T-helper 17 cell (primary cell): ENCODE results near the gene CALB2. TPM values are rescaled to one million over a fixed set of nuclear protein-coding genes. Genes with fewer than 3 reads are reported as not detected.

ENCODE experiments used
- ATAC-seq: fragments of 150-1000 bp; cut with Tn5 transposase; 2 replicates; pipeline ENCODE4 v1.10.0; 2021; ENCODE audit warnings: mild to moderate bottlenecking, moderate library complexity
- DNase-seq, 3 donors: peaks; one replicate each; pipeline versions ENCODE4 v3.0.0 to v3.0.0-alpha.2; 2020 to 2021
- H3K9me3 ChIP-seq: one replicate; pipeline ENCODE4 v1.7.0; 2013; ENCODE audit warnings: low read length, mild to moderate bottlenecking; ENCODE audit not compliant: control insufficient read depth, poor library complexity, severe bottlenecking
- H3K27ac Mint-ChIP-seq: one replicate; pipeline ENCODE4 v1.8.0; 2022; ENCODE audit warnings: mild to moderate bottlenecking, moderate library complexity, mixed read lengths
- H3K27me3 Mint-ChIP-seq: one replicate; pipeline ENCODE4 v1.8.0; 2022; ENCODE audit warnings: mixed read lengths
- H3K36me3 Mint-ChIP-seq: one replicate; pipeline ENCODE4 v1.8.0; 2022; ENCODE audit warnings: low read depth, mixed read lengths
- H3K4me1 Mint-ChIP-seq: one replicate; pipeline ENCODE4 v1.8.0; 2022; ENCODE audit warnings: mild to moderate bottlenecking, mixed read lengths
- H3K4me3 Mint-ChIP-seq: one replicate; pipeline ENCODE4 v1.8.0; 2022; ENCODE audit warnings: mild to moderate bottlenecking, moderate library complexity, mixed read lengths
- total RNA-seq, 4 donors: library from RNA in 2 of 4; stranded (reverse) in 2 of 4; gene quantifications; one replicate each; pipeline ENCODE4 v1.2.3 and lab custom pipeline; 2022 to 2026

CALB2 gene
- total RNA-seq, 2 donors from 2014 or later = not detected

DNA sequence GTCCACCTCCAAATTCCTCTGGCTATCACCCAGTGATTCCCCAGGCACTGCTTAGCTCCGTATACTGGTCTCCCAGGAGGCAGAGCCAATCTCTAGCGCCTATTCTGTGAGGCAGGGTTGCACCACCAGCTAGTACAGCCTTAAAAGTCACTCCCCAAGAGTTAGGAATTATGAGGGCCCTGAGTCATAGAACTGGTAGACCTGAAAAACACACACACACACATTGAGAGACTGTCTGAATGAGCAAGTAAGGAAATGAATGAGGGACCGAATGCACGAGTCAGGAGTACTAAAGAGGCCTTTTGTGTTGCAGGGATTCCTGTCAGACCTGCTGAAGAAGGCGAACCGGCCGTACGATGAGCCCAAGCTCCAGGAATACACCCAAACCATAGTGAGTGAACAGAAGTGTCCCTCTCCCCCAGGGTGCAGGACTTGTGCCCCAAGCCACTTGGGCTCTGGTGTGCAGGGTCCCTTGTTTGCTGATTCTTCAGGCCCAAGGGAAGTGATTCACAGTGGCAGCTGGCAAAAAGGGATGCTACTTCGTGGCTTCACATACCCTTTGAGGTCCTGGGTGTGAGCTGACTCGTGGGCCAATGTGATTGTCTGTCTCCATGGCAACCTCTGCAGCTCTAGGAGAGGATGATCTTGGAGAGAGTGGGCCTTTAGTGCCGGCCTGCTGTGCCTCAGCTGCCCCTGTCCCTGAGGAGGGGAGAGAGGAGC is 24.7 kb downstream of the CALB2 start:
- DNase-seq = no peak
- Mint-ChIP-seq H3K4me3 (no peak overlapping the region), H3K27me3 (peaks cover 53% of the 10 kb centered on the region), H3K4me1 (peaks cover 4% of the 10 kb centered on the region), H3K27ac (no peak overlapping the region), H3K36me3 (no peaks in the 10 kb centered on the region)
- ATAC-seq = no peak
- no peaks in the 10 kb centered on the region for H3K9me3 ChIP-seq

DNA sequence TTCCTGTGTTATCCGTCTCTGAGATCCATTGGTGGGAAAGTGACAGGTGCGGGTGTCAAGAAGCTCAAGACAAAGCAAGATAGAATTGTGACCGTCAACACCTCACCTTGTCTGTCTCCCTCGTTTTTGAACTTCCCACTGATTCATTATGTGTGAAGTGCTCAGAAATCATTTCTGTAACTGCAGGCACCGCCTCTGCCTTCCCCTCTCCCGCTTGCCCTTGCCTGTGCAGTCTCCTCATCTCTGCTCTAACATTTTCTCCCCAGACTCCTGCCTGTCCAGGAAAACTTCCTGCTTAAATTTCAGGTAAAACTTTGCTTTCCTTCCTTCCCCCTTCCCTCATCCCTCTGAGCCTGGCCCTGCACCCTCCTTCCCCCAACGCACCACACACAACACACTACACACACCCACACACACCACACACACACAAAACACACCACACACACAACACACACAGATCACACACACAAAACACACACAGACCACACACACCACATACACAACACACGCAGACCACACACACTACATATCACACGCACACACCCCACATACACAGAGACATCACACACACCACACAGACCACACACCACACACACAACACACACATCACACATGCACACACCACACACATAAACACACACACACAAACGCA is 25.7 kb downstream of the CALB2 start:
- ATAC-seq (no peak), DNase-seq (no peak)
- Mint-ChIP-seq H3K4me1 (peaks cover 4% of the 10 kb centered on the region), H3K36me3 (no peaks in the 10 kb centered on the region), H3K27me3 (peaks cover 53% of the 10 kb centered on the region), H3K27ac (no peak overlapping the region), H3K4me3 (no peak overlapping the region)
- no peaks in the 10 kb centered on the region for H3K9me3 ChIP-seq

DNA sequence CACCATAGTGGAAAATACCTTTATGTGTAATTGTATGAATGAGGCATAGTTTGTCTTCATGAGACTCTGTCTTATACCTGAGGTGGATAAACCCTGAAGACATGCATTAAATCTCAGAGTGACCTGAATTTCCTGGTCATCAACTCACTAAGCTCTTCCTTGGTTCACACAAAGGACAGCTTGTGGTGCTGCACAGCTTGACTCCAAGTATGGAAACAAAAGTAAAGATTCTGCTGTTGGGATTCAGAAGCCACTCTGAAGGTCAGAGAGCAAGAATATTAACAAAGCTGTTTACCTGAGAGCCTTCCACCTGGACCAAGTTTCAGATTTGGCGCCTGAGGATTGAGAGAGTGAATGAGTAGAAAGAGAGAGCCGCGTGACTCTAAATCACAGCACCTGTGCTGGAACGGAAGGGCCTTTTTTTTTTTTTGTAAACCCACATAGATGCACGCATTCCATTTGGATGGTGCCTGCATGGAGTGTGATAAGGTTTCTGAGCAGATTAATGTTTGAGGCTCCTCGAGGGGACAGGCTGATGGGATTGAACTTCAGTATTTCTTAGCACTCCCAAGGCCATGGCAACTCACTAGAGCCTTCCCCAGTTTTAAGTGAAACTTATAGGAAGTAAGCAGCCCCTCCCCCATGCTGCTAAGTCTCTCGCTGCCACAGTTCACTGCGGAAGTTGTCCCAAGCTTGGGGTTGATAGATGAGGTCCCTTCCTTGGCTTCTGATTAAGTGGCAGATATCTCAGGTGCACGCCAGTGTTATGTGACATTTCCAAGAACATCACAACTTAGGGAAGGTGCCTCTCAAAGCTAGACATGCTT is 28.7 kb downstream of the CALB2 start:
- Mint-ChIP-seq H3K4me1 (peaks cover 4% of the 10 kb centered on the region), H3K36me3 (peaks cover 4% of the 10 kb centered on the region), H3K27me3 (peaks cover 55% of the 10 kb centered on the region), H3K4me3 (no peak overlapping the region), H3K27ac (no peak overlapping the region)
- ATAC-seq (no peak), DNase-seq (no peak)
- no peaks in the 10 kb centered on the region for H3K9me3 ChIP-seq

DNA sequence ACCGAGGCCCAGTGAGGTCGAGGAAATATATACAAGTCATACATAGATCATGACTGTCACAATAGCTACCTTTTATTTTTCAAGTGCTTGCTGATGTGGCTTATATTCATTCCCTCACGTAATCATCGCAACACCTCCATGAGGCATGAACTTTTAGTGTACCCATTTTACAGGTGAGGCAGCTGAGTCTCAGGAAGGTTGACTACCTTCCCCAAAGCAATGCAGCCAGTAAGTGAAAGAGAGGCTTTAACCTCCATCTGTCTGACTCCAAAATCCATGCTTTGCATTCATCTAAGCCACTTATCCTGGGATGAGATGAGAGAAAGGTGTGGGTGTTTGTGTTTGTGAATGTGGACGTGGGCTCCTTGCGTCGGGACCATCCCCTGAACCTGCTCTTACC is 30.8 kb downstream of the CALB2 start:
- DNase-seq = no peak
- no peak for ATAC-seq
- Mint-ChIP-seq H3K4me1 (peaks cover 4% of the 10 kb centered on the region), H3K27me3 (peaks cover 64% of the 10 kb centered on the region), H3K4me3 (no peak overlapping the region), H3K36me3 (peaks cover 4% of the 10 kb centered on the region), H3K27ac (no peak overlapping the region)
- H3K9me3 ChIP-seq = no peaks in the 10 kb centered on the region

DNA sequence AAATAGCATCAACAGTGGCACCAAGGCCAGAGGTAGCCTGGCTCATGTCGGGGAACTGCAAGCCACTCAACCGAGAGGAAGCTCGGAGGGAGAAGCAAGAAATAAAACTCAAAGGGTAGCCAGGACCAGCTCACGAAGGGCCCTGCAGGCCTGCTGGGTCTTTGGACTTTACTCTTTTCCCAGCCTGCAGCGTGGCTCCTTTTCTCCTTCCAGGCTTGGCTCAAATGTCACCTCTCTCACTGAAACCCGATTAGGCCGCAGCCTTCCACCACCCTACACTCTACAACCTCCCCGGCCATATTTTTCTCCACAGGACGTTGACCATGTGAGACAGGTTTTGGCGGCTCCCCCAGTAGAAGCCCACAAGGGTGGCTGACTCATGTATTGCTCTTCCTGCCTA is 38.1 kb downstream of the CALB2 start:
- no peak overlapping the region for H3K4me3 Mint-ChIP-seq
- no peak for DNase-seq
- H3K27me3 Mint-ChIP-seq = peaks cover 78% of the 10 kb centered on the region
- ATAC-seq = no peak
- no peaks in the 10 kb centered on the region for H3K4me1 Mint-ChIP-seq
- H3K27ac Mint-ChIP-seq = no peak overlapping the region
- peaks cover 3% of the 10 kb centered on the region for H3K36me3 Mint-ChIP-seq
- no peaks in the 10 kb centered on the region for H3K9me3 ChIP-seq

DNA sequence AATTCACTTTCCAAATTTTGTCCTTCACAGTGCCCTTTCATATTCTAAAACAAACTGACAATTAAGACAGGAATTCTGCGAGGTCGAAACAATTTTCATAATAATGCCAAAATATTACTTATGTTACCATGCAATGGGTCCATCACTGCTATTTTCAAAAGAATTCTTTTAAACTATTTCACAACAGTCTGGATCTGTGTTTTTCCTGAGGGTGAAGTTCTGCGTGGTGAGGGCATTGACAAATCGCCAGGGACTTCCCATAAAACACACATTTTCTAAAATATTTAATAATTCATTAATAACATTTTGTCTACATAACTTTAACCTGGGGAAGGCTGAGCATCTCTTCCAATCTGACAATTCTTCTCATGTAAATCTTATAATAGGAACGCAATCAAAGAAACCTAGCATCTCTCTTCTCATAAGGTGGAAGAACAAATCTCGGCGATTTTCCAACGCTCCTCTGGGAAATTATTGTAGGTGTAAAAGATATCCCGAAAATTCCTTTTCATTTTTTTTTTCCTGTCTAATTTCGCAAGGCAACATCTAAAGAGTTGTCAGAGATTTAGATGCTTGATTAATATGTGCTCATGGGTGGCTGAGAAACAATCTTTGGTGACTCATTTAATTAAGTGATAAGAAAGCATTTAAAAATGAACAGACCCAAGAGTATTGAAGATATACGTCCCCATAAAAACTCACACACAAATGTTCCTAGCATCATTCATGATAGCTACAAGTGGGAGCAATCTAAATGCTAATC is 41.5 kb downstream of the CALB2 start:
- H3K9me3 ChIP-seq = no peaks in the 10 kb centered on the region
- ATAC-seq = no peak
- Mint-ChIP-seq H3K27me3 (peaks cover 62% of the 10 kb centered on the region), H3K27ac (no peak overlapping the region), H3K4me3 (no peak overlapping the region), H3K36me3 (no peaks in the 10 kb centered on the region), H3K4me1 (no peaks in the 10 kb centered on the region)
- no peak for DNase-seq

DNA sequence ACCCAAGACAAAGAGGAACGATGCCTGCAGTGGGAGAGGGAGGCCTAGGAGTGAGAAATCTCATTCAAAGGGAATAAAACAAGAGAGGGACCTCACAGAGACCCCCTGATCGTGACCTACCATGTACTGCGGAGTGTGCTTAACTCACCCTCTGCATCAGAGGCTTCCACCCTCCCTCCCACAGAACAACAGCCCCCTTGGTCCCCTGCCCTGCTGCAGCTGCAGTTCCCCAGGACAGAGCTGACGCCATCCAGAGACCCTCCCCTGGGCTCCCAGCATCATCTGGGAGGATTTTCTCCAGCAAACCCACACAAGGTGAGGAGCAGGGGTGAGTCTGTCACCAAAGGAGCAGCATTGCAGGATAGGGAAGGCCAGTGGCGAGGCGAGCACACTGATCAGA is 43.5 kb downstream of the CALB2 start:
- Mint-ChIP-seq H3K27me3 (peaks cover 54% of the 10 kb centered on the region), H3K4me1 (peaks cover 9% of the 10 kb centered on the region), H3K36me3 (no peaks in the 10 kb centered on the region), H3K4me3 (no peak overlapping the region), H3K27ac (no peak overlapping the region)
- H3K9me3 ChIP-seq = no peaks in the 10 kb centered on the region
- DNase-seq (no peak), ATAC-seq (no peak)

DNA sequence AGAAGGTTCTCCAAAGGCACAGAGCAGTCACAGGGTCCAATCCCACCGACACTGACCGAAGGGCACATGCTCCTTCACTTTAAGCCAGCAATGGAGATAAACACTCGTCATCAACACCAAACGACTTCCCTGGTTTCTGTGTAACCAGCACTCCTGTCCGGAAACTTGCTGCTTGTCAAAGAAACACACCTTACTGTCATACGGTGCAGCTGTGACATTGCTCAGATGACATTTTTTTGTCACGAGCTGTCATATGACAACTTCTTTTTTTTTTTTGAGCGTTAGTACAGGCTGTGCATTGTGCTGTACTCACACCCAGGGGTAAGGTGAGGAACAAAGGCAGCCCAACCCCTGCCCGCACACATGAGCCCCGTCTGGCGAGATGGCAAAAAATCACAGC is 44.2 kb downstream of the CALB2 start:
- H3K27me3 Mint-ChIP-seq = peaks cover 56% of the 10 kb centered on the region
- H3K4me3 Mint-ChIP-seq = no peak overlapping the region

DNA sequence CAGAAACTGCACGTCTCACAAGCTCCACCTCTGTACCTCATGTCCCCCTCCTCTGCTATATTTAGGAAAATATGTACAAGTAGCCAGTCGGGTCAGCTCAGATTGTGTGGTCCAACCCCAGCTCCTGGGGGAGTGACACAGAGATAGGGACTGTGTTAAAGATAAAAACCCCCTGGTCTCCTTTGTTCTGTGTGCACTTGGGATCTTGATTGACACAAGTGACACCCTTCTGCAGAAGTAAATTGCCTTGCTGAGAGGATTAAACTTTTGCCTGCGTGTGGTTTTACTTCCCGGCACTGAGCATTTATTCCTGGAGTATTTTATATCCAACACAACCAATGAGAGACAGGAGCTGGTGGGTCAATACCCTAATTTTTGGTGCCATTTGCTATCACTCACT is 45.8 kb downstream of the CALB2 start:
- peaks cover 62% of the 10 kb centered on the region for H3K27me3 Mint-ChIP-seq
- H3K27ac Mint-ChIP-seq = no peak overlapping the region
- no peaks in the 10 kb centered on the region for H3K9me3 ChIP-seq
- DNase-seq (no peak), ATAC-seq (no peak)
- no peaks in the 10 kb centered on the region for H3K36me3 Mint-ChIP-seq
- no peak overlapping the region for H3K4me3 Mint-ChIP-seq
- peaks cover 20% of the 10 kb centered on the region for H3K4me1 Mint-ChIP-seq

More for the DNA sequence above, 44.2 kb downstream of the CALB2 start:
- Mint-ChIP-seq H3K4me1 (peaks cover 13% of the 10 kb centered on the region), H3K27ac (no peak overlapping the region), H3K36me3 (no peaks in the 10 kb centered on the region)
- no peak for DNase-seq
- H3K9me3 ChIP-seq = no peaks in the 10 kb centered on the region
- ATAC-seq = no peak

DNA sequence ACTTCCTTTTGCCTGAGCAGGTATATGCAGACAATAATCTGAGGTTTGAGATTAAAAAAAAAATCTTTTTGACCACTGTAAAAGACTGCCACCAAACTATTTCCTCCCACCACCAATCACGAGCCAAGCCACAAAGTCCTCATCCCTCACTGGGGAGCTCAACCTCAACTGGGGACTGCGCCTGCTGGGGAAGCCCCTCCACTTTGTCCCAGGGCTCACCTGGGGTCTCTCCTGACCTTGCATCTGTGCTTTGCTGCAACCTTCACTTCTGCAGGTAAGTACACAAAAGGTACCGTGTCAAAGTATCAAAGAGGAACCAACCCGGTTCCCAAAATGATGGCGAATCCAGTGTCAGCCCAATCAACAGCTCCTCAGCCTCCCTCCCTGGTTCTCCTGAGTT is 47.8 kb downstream of the CALB2 start:
- Mint-ChIP-seq H3K4me3 (peak overlapping the region; percentile 21), H3K4me1 (peaks cover 20% of the 10 kb centered on the region), H3K36me3 (no peaks in the 10 kb centered on the region), H3K27me3 (peaks cover 68% of the 10 kb centered on the region), H3K27ac (no peak overlapping the region)
- ATAC-seq (no peak), DNase-seq (no peak)
- no peaks in the 10 kb centered on the region for H3K9me3 ChIP-seq

DNA sequence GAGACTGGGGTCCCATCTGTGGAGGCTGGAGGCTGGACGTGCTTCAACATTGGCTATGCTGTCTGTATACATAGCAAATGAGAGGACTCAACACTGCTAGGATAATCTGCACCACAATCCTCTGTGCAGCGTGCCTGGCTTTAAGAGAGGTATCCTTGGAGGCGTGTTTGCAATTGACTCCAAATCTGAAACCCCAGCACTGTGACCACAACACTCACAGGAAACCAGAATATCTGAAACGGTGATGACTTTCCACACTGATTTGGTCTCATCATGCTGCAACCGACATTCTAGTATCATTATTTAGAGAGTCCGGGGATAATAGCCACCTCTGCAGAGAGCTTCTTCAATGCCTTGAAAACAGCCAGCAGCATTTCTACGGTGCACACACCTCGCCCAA is 48.2 kb downstream of the CALB2 start:
- H3K36me3 Mint-ChIP-seq = no peaks in the 10 kb centered on the region
- peaks cover 68% of the 10 kb centered on the region for H3K27me3 Mint-ChIP-seq
- H3K9me3 ChIP-seq = no peaks in the 10 kb centered on the region
- H3K4me1 Mint-ChIP-seq = peaks cover 20% of the 10 kb centered on the region
- H3K4me3 Mint-ChIP-seq = peak overlapping the region; percentile 21
- no peak overlapping the region for H3K27ac Mint-ChIP-seq
- no peak for DNase-seq
- no peak for ATAC-seq

DNA sequence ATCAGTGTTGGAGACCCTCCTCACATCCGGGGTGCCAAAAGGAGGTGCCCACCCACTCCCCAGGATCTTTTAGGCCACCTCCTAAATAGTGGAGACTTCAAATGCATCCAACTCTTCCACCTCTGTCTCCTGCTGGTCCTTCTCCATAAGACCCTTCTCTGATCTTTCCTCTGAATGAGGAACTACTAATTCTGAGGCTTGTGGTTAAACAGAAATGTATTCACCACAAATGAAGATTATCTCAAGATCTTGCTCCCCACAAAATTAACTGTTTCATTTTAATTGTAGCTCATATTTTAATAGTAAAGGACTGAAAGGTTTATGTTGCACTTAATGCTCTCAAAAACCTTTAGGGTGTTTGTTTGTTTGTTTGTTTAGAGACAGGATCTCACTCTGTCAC is 49.2 kb downstream of the CALB2 start:
- Mint-ChIP-seq H3K4me1 (peaks cover 21% of the 10 kb centered on the region), H3K4me3 (peak overlapping the region; percentile 13), H3K27ac (no peak overlapping the region), H3K36me3 (no peaks in the 10 kb centered on the region), H3K27me3 (peaks cover 69% of the 10 kb centered on the region)
- H3K9me3 ChIP-seq = no peaks in the 10 kb centered on the region
- DNase-seq = no peak
- ATAC-seq = no peak

DNA sequence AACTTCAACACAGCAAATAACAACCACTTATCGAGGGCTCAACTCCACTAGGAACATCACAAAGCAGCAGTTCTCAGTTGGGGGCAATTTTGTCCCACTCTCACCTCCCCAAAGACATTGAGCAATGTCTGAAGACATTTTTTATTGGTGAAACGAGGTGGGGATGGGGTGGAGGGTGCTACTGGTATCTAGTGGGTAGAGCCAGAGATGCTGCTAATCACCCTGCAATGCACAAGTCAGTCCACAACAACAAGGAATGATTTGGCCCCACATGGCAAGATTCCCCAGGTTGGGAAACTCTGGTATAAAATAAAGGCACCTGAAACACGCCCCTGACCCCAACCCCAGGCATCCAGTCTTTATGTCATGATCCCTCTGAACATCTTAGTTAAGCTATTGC is 50.0 kb downstream of the CALB2 start:
- ATAC-seq = no peak
- no peak for DNase-seq
- H3K4me3 Mint-ChIP-seq = no peak overlapping the region
- H3K4me1 Mint-ChIP-seq = peaks cover 23% of the 10 kb centered on the region
- H3K27ac Mint-ChIP-seq = no peak overlapping the region
- H3K9me3 ChIP-seq = no peaks in the 10 kb centered on the region
- no peaks in the 10 kb centered on the region for H3K36me3 Mint-ChIP-seq
- peaks cover 73% of the 10 kb centered on the region for H3K27me3 Mint-ChIP-seq
